ENCODE measurements around the gene DNER.

DNER gene

GRCh38 chr2:229443546-229444268 lies 270.6 kb downstream of the DNER start:
- Histone ChIP-seq H3K36me3 (replicated peaks) (no peaks in the 10 kb centered on the region), H3K27me3 (replicated peaks) (no peaks in the 10 kb centered on the region), H3K4me3 (ENCODE audit: low read depth, low read length) (no peak overlapping the region), H3K27ac (peak overlapping the region; percentile 98)
- DNase-seq = no peak
- in situ Hi-C loops (cut with HindIII; ENCODE audit: low pct_ligation_motif_present, low sequenced_read_pairs) = no loop called here
- TF ChIP-seq CTCF (IDR thresholded peaks at IDR 0.05; ENCODE audit: low read depth, low read length, missing control alignments) = no peak

- Histone ChIP-seq H3K36me3 (replicated peaks) (no peaks in the 10 kb centered on the region), H3K4me3 (ENCODE audit: low read depth, low read length) (no peak overlapping the region), H3K27ac (no peak overlapping the region), H3K27me3 (replicated peaks) (no peaks in the 10 kb centered on the region)
- no peak for DNase-seq
- in situ Hi-C loops (cut with HindIII; ENCODE audit: low pct_ligation_motif_present, low sequenced_read_pairs) = no loop called here
- no peak for TF ChIP-seq CTCF (IDR thresholded peaks at IDR 0.05; ENCODE audit: low read depth, low read length, missing control alignments)
These were observed 271.2 kb downstream of the DNER start for GRCh38 chr2:229443141-229443540.

GRCh38 chr2:229438430-229439159 lies 275.8 kb downstream of the DNER start:
- Histone ChIP-seq H3K27ac (no peak overlapping the region), H3K4me3 (ENCODE audit: low read depth, low read length) (no peak overlapping the region), H3K27me3 (replicated peaks) (no peaks in the 10 kb centered on the region), H3K36me3 (replicated peaks) (no peaks in the 10 kb centered on the region)
- in situ Hi-C loops (cut with HindIII; ENCODE audit: low pct_ligation_motif_present, low sequenced_read_pairs) = no loop called here
- no peak for TF ChIP-seq CTCF (IDR thresholded peaks at IDR 0.05; ENCODE audit: low read depth, low read length, missing control alignments)
- DNase-seq = no peak

GRCh38 chr2:229437467-229437866 lies 276.9 kb downstream of the DNER start:
- TF ChIP-seq CTCF (IDR thresholded peaks at IDR 0.05; ENCODE audit: low read depth, low read length, missing control alignments) = no peak
- H3K36me3 ChIP-seq (replicated peaks) = no peaks in the 10 kb centered on the region
- no peaks in the 10 kb centered on the region for H3K27me3 ChIP-seq (replicated peaks)
- no peak for DNase-seq
- no peak overlapping the region for H3K27ac ChIP-seq
- H3K4me3 ChIP-seq (ENCODE audit: low read depth, low read length) = no peak overlapping the region
- in situ Hi-C loops (cut with HindIII; ENCODE audit: low pct_ligation_motif_present, low sequenced_read_pairs) = no loop called here

- Histone ChIP-seq H3K27ac (no peak overlapping the region), H3K4me3 (ENCODE audit: low read depth, low read length) (no peak overlapping the region), H3K27me3 (replicated peaks) (no peaks in the 10 kb centered on the region), H3K36me3 (replicated peaks) (no peaks in the 10 kb centered on the region)
- TF ChIP-seq CTCF (IDR thresholded peaks at IDR 0.05; ENCODE audit: low read depth, low read length, missing control alignments) = no peak
- DNase-seq = no peak
- in situ Hi-C loops (cut with HindIII; ENCODE audit: low pct_ligation_motif_present, low sequenced_read_pairs) = no loop called here
These were observed 280.2 kb downstream of the DNER start for GRCh38 chr2:229434187-229434586.
